Neural progenitor cell (in vitro differentiated cells): Measurements from ENCODE around the gene SMDT1. TPM values are rescaled to one million over a fixed set of nuclear protein-coding genes. Genes with fewer than 3 reads are reported as not detected.
A peak's percentile ranks its signal among the peaks of the same experiment; 100 is the strongest.

Experiments
- DNase-seq: peaks from one replicate; pipeline ENCODE4 v3.0.0-alpha.2; 2016; ENCODE audit warnings: low spot score
- H2AFZ ChIP-seq: fragments of 200-600 bp; sonication (generic); replicated peaks from 2 replicates; pipeline ENCODE4 v1.6.1; 2016; ENCODE audit warnings: antibody characterized with exemption
- H3F3A ChIP-seq: fragments of 200-600 bp; sonication (generic); 2 replicates; pipeline ENCODE4 v1.6.1; 2016; ENCODE audit warnings: antibody characterized with exemption, low read depth
- H3K27ac ChIP-seq: fragments of 200-600 bp; sonication (generic); 2 replicates; pipeline ENCODE4 v1.5.1; 2016; ENCODE audit warnings: mild to moderate bottlenecking
- H3K27me3 ChIP-seq: fragments of 200-600 bp; sonication (generic); 2 replicates; pipeline ENCODE4 v1.6.1; 2016; ENCODE audit warnings: mild to moderate bottlenecking, moderate library complexity
- H3K36me3 ChIP-seq: fragments of 200-600 bp; sonication (generic); 2 replicates; pipeline ENCODE4 v1.5.1; 2016
- H3K4me1 ChIP-seq: fragments of 200-600 bp; sonication (generic); 2 replicates; pipeline ENCODE4 v1.6.1; 2016; ENCODE audit warnings: mixed run types
- H3K4me2 ChIP-seq: fragments of 200-600 bp; sonication (generic); 2 replicates; pipeline ENCODE4 v1.6.1; 2016
- H3K4me3 ChIP-seq: fragments of 200-600 bp; sonication (generic); 2 replicates; pipeline ENCODE4 v1.5.1; 2016
- H3K79me2 ChIP-seq: fragments of 200-600 bp; sonication (generic); 2 replicates; pipeline ENCODE4 v1.6.1; 2016; ENCODE audit warnings: low read depth
- H3K9ac ChIP-seq: fragments of 200-600 bp; sonication (generic); 2 replicates; pipeline ENCODE4 v1.6.1; 2016
- H3K9me3 ChIP-seq: fragments of 200-600 bp; sonication (generic); 2 replicates; pipeline ENCODE4 v1.5.1; 2016; ENCODE audit warnings: low read depth
- H4K20me1 ChIP-seq: fragments of 200-600 bp; sonication (generic); 2 replicates; pipeline ENCODE4 v1.6.1; 2016; ENCODE audit warnings: low read depth
- H3K27ac Mint-ChIP-seq: 3 replicates; pipeline ENCODE4 v1.8.0; 2021; ENCODE audit warnings: mixed read lengths
- H3K27me3 Mint-ChIP-seq: 2 replicates; pipeline ENCODE4 v1.8.0; 2022; ENCODE audit warnings: low read depth, mild to moderate bottlenecking, inconsistent platforms, moderate library complexity, mixed read lengths; ENCODE audit not compliant: insufficient read depth
- H3K36me3 Mint-ChIP-seq: 3 replicates; pipeline ENCODE4 v1.8.0; 2021; ENCODE audit warnings: mixed read lengths
- H3K4me1 Mint-ChIP-seq: 3 replicates; pipeline ENCODE4 v1.8.0; 2021; ENCODE audit warnings: mixed read lengths
- H3K4me3 Mint-ChIP-seq: 3 replicates; pipeline ENCODE4 v1.8.0; 2021; ENCODE audit warnings: mild to moderate bottlenecking, moderate library complexity, mixed read lengths
- H3K9me3 Mint-ChIP-seq: 3 replicates; pipeline ENCODE4 v1.8.0; 2020; ENCODE audit warnings: mixed read lengths
- EZH2 ChIP-seq: fragments of 200-600 bp; sonication (generic); IDR thresholded peaks from 2 replicates; pipeline ENCODE4 v1.6.1; 2017; ENCODE audit warnings: antibody characterized with exemption, mild to moderate bottlenecking, moderate library complexity
- EZH2phosphoT487 ChIP-seq: fragments of 200-600 bp; sonication (generic); IDR thresholded peaks from 2 replicates; pipeline ENCODE4 v1.6.1; 2017; ENCODE audit warnings: antibody characterized with exemption
- total RNA-seq: library from RNA; depleted of rRNA; stranded (reverse); fragments of >200 nt; gene quantifications from 2 replicates; pipeline ENCODE4 v1.2.3, GENCODE V29; 2015; ENCODE audit warnings: low replicate concordance
- TF ChIP-seq, protein P1 (sequence below): fragments of 200-600 bp; sonication (generic); IDR thresholded peaks from 2 replicates; pipeline ENCODE4 v1.5.1; 2017; ENCODE audit warnings: antibody characterized with exemption, mild to moderate bottlenecking

SMDT1 gene
- 2.9 and 6.3 TPM in 2 replicates for total RNA-seq

DNA sequence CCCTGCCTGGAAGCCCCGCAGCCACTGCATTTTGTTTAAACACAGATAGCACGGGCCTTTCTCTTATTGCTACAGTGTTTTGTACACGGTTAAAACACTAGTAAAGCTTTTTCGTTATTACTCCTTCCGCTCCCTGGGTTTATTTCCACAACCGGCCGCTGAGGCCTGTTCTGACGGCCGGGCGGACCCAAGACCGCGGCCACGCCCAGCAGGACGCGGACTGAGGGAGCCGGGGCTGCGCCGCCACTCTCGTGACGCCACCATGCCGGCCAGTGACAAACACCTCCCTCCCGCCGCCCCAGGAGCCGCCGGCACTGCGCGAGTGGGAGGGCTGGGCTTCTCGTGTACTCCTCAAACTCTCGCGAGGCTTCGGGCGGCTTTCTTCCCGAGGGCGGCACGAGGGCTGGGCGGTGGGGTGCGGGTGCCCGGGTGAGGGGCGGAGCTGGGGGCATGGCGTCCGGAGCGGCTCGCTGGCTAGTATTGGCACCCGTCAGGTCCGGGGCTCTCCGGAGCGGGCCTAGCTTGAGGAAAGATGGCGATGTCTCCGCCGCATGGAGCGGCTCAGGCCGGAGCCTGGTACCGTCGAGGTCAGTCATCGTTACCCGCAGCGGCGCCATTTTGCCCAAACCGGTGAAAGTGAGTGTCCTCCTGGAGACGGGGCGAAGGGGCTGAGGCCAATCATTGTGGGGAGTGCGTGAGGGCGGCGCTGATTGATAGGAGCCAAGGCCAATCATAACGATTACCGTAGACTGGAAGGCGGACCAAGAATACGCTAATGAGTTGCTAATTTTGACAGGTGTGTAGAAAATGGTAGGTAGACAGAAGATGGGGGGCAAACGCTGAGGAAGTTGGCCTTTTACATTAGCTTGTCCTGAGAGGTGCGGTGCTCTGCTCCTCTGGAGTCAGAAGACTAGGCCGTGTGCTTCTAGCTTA lies at the start of gene SMDT1:
TSS of gene SMDT1 (plus strand) at position 382 of the 933 bp plus-strand sequence. CDS start at position 451, 69 bp downstream.
- DNase-seq, result peak; percentile 98
- Histone ChIP-seq H3K4me3 (peak within 1 kb of the TSS; percentile 60), H3K27ac (peak within 1 kb of the TSS; percentile 44), H3K4me2 (peak within 1 kb of the TSS; percentile 76), H3K4me1 (no peaks in the 10 kb centered on the region), H3K9me3 (no peaks in the 10 kb centered on the region), H2AFZ (peak within 1 kb of the TSS; percentile 2), H3F3A (peaks cover 6% of the 10 kb centered on the region), H3K27me3 (peaks cover under 1% of the 10 kb centered on the region), H3K79me2 (peaks cover 15% of the 10 kb centered on the region), H4K20me1 (no peaks in the 10 kb centered on the region), H3K9ac (no peak within 1 kb of the TSS), H3K36me3 (no peaks in the 10 kb centered on the region)
- Mint-ChIP-seq H3K4me1 (peaks cover 18% of the 10 kb centered on the region), H3K27me3 (peaks cover 14% of the 10 kb centered on the region), H3K27ac (peak within 1 kb of the TSS; percentile 93), H3K36me3 (peaks cover 16% of the 10 kb centered on the region), H3K9me3 (peaks cover 3% of the 10 kb centered on the region), H3K4me3 (peak within 1 kb of the TSS; percentile 92)
- TF ChIP-seq EZH2phosphoT487 (no peak), EZH2 (no peak)
- TF ChIP-seq, protein P1, sequence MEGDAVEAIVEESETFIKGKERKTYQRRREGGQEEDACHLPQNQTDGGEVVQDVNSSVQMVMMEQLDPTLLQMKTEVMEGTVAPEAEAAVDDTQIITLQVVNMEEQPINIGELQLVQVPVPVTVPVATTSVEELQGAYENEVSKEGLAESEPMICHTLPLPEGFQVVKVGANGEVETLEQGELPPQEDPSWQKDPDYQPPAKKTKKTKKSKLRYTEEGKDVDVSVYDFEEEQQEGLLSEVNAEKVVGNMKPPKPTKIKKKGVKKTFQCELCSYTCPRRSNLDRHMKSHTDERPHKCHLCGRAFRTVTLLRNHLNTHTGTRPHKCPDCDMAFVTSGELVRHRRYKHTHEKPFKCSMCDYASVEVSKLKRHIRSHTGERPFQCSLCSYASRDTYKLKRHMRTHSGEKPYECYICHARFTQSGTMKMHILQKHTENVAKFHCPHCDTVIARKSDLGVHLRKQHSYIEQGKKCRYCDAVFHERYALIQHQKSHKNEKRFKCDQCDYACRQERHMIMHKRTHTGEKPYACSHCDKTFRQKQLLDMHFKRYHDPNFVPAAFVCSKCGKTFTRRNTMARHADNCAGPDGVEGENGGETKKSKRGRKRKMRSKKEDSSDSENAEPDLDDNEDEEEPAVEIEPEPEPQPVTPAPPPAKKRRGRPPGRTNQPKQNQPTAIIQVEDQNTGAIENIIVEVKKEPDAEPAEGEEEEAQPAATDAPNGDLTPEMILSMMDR, result no peak

GRCh38 chr22:42033263-42034181 lies 46.0 kb upstream of the SMDT1 start:
- Histone ChIP-seq H3F3A (no peaks in the 10 kb centered on the region), H2AFZ (no peak overlapping the region), H3K79me2 (no peaks in the 10 kb centered on the region), H3K27ac (no peak overlapping the region), H3K9me3 (no peaks in the 10 kb centered on the region), H3K9ac (no peak overlapping the region), H3K27me3 (no peaks in the 10 kb centered on the region), H4K20me1 (no peaks in the 10 kb centered on the region), H3K4me2 (no peak overlapping the region), H3K36me3 (no peaks in the 10 kb centered on the region), H3K4me1 (no peaks in the 10 kb centered on the region), H3K4me3 (no peak overlapping the region)
- no peak overlapping the region for H3K4me3 Mint-ChIP-seq
- H3K27me3 Mint-ChIP-seq, result peaks cover 3% of the 10 kb centered on the region
- no peak overlapping the region for H3K27ac Mint-ChIP-seq
- H3K4me1 Mint-ChIP-seq, result no peaks in the 10 kb centered on the region
- H3K36me3 Mint-ChIP-seq, result no peaks in the 10 kb centered on the region
- DNase-seq, result no peak
- peaks cover 14% of the 10 kb centered on the region for H3K9me3 Mint-ChIP-seq
- TF ChIP-seq EZH2phosphoT487 (no peak), EZH2 (no peak)
- TF ChIP-seq, protein P1, result no peak

DNA sequence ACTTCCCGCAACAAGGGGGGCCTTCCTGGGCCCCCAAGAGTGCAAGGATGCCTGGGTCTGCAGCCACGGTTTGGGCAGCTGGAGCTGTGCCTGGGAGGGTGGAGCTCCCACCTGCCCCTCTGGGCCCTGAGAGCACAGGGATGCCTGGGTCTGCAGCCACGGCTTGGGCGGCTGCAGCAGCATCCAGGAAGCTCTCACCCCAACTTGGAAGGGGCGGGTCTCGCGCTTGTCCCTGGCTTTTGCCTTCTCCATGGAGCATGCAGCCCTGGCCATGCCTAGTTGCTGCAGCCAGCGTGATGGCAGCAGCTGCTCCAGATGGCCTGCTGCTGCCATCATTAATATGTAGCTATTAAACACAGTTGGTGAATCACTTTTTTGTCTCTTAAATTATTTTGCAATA lies 44.2 kb upstream of the SMDT1 start:
- no peak overlapping the region for H2AFZ ChIP-seq
- Mint-ChIP-seq H3K36me3 (no peaks in the 10 kb centered on the region), H3K27me3 (peaks cover 3% of the 10 kb centered on the region), H3K27ac (no peak overlapping the region), H3K4me1 (no peaks in the 10 kb centered on the region), H3K9me3 (peaks cover 19% of the 10 kb centered on the region), H3K4me3 (no peak overlapping the region)
- no peaks in the 10 kb centered on the region for H3F3A ChIP-seq
- no peak for DNase-seq
- H3K36me3 ChIP-seq, result no peaks in the 10 kb centered on the region
- no peak overlapping the region for H3K4me3 ChIP-seq
- no peak overlapping the region for H3K4me2 ChIP-seq
- no peak overlapping the region for H3K27ac ChIP-seq
- no peaks in the 10 kb centered on the region for H3K9me3 ChIP-seq
- no peaks in the 10 kb centered on the region for H4K20me1 ChIP-seq
- no peak overlapping the region for H3K9ac ChIP-seq
- TF ChIP-seq EZH2phosphoT487 (no peak), EZH2 (no peak)
- TF ChIP-seq, protein P1, result no peak
- no peaks in the 10 kb centered on the region for H3K79me2 ChIP-seq
- H3K4me1 ChIP-seq, result no peaks in the 10 kb centered on the region
- H3K27me3 ChIP-seq, result no peaks in the 10 kb centered on the region
